Measurements from ENCODE around the gene CDK18.

GRCh38 chr1:205513774-205514173 is 9.3 kb downstream of the CDK18 start:
- TF ChIP-seq POLR2A (IDR thresholded peaks at IDR 0.05; ENCODE audit: control extremely low read depth in 1 of 2, low read depth in 2 of 2, low read length in 2 of 2): no peak
- TF ChIP-seq SP1 (IDR thresholded peaks at IDR 0.05; ENCODE audit: low read depth, low read length): no peak
- TF ChIP-seq RAD21 (IDR thresholded peaks at IDR 0.05 in 1 of 2, conservative IDR thresholded peaks at IDR 0.05 in 1 of 2; ENCODE audit: low read depth in 2 of 2, low read length in 2 of 2): no peak
- TF ChIP-seq CTCF (IDR thresholded peaks at IDR 0.05; ENCODE audit: control extremely low read depth in 1 of 3, insufficient read depth in 1 of 3, low read depth in 1 of 3, low read length in 3 of 3): no peak
- no peak for TF ChIP-seq MAX (IDR thresholded peaks at IDR 0.05)
- no peak for TF ChIP-seq RXRA (IDR thresholded peaks at IDR 0.05; ENCODE audit: insufficient read depth, low read depth, low read length)
- TF ChIP-seq EZH2 (IDR thresholded peaks at IDR 0.05; ENCODE audit: low read depth, low read length, severe bottlenecking): no peak
- TF ChIP-seq USF2 (IDR thresholded peaks at IDR 0.05; ENCODE audit: low read length): no peak
- no peak for TF ChIP-seq TEAD4 (IDR thresholded peaks at IDR 0.05; ENCODE audit: low read depth, low read length)
- no peak for TF ChIP-seq EP300 (IDR thresholded peaks at IDR 0.05; ENCODE audit: borderline replicate concordance in 1 of 2, low read depth in 2 of 2, low read length in 2 of 2)
- TF ChIP-seq RFX5 (IDR thresholded peaks at IDR 0.05; ENCODE audit: borderline replicate concordance, low read depth, low read length): no peak
- no peak for TF ChIP-seq POLR2AphosphoS5 (IDR thresholded peaks at IDR 0.05; ENCODE audit: low read depth, low read length)
- TF ChIP-seq SIN3A (conservative IDR thresholded peaks at IDR 0.05 in 1 of 2, IDR thresholded peaks at IDR 0.05 in 1 of 2; ENCODE audit: low read depth in 1 of 2, low read length in 2 of 2): no peak
